AG10803 (cell line): ENCODE results near the gene MAP4K2.
"Not testable (repeated sequence)": the region's sequence is repeated elsewhere in the genome, so short reads cannot be mapped to it uniquely, and the experiment has no call there.

Experiments
- DNase-seq: peaks from one replicate; pipeline ENCODE4 v3.0.0; 2010; ENCODE audit warnings: low read depth
- H3K4me3 ChIP-seq: 2 replicates; pipeline ENCODE4 v1.5.1; 2011; ENCODE audit warnings: mild to moderate bottlenecking, low read length, control low read depth
- CTCF ChIP-seq: conservative IDR thresholded peaks from 2 replicates; pipeline ENCODE4 v1.5.1; 2011; ENCODE audit warnings: mild to moderate bottlenecking, low read length, control low read depth, inconsistent platforms

Gene MAP4K2

GRCh38 chr11:64817476-64817875 is 14.5 kb upstream of the MAP4K2 start:
- no peak overlapping the region for H3K4me3 ChIP-seq
- DNase-seq, result no peak
- no peak for TF ChIP-seq CTCF

DNA sequence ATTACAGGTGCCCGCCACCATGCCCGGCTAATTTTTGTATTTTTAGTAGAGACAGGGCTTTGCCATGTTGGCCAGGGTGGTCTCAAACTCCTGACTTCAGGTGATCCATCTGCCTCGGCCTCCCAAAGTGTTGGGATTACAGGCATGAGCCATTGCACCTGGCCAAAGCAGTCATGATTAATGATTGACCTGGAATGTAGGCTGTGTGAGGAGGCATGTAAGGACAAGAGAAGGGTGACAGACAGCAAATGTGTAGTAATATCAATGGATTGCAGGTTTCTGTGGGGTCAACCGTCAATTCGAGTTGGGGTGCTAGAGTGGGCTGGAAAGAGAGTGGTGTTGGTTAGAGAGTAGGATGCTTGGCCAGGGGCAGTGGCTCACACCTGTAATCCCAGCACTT is 12.4 kb upstream of the MAP4K2 start:
- not testable (repeated sequence) for H3K4me3 ChIP-seq, DNase-seq

DNA sequence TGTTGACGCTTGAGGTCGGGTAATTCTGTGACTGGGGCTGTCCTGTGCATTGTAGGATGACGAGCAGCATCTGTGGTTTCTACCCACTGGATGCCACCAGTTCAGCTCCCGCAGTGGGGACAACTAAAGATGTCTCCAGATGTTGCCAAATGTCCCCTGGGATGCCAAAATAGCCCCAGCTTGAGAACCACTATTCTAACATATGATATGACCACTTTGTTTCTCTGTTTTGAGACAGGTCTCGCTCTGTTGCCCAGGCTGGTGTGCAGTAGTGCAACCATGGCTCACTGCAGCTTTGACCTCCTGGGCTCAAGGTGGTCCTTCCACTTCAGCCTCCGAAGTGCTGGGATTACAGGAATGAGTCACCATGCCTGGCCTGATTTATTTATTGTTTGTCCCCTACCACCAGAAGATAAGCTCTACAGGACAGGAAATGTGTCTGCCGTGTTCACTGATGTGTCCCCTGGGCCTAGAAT is 11.7 kb upstream of the MAP4K2 start:
- no peak for TF ChIP-seq CTCF
- H3K4me3 ChIP-seq, result no peak overlapping the region
- DNase-seq, result no peak

DNA sequence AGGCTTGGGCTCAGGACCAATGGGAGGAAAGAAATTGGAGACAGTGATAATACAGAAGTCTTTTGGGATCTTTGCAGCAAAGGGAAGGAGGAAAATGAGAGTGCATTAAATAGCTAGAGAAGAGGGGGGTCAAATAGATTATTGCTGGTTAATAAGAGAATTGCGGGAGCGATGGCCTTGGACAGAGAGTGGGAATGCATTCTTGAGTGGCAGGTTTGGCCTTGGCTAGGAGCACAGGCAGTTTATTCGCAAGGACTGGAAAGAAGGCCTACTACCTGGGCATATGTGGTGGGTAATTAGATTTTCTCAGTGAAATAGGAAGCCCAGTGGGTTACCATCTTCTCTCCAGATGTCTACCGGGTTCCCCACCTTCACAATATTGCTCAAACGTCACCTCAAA is 10.8 kb upstream of the MAP4K2 start:
- no peak for TF ChIP-seq CTCF
- DNase-seq, result no peak
- H3K4me3 ChIP-seq, result no peak overlapping the region

- H3K4me3 ChIP-seq, result peak overlapping the region; percentile 26
- no peak for DNase-seq
- no peak for TF ChIP-seq CTCF
Measured at GRCh38 chr11:64810891-64811272, 7.9 kb upstream of the MAP4K2 start.

GRCh38 chr11:64810271-64810890 is 7.4 kb upstream of the MAP4K2 start, which contains the start of gene MEN1:
MEN1 (minus strand) TSS chr11:64810551; CDS start chr11:64810109, 442 bp downstream.
- peak within 1 kb of the TSS; percentile 84 for H3K4me3 ChIP-seq
- TF ChIP-seq CTCF, result no peak
- peak; percentile 94 for DNase-seq

- H3K4me3 ChIP-seq, result peak overlapping the region; percentile 84
- TF ChIP-seq CTCF, result no peak
- no peak for DNase-seq
Measured at GRCh38 chr11:64809781-64810241, 6.8 kb upstream of the MAP4K2 start.
